GM04504 (cell line): ENCODE measurements around the gene TAAR1.
"Not testable (repeated sequence)": the region's sequence is repeated elsewhere in the genome, so short reads cannot be mapped to it uniquely, and the experiment has no call there.

Experiments used
- DNase-seq: peaks from one replicate; pipeline ENCODE4 v3.0.0-alpha.2; 2012; ENCODE audit warnings: low read depth

The TAAR1 gene

DNA sequence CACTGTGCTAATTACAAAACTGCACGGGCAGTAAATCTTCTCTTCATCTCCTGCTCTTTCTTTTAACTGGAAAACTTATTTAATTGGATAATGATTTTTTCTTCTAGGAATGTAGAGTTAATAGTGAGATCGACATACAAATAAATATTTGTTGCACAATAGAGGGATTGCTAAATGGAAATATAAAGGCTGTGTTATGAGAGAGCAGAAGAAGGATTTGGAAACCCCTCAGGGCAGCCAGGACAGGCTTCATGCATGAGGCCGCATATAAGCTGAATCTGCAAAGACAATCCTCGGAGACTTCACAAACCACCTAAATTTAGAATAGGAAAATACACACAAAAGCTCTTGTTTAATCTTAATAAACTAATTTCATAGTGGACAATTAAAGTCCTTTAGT is 2.9 kb upstream of the TAAR1 start:
- no peak for DNase-seq

DNA sequence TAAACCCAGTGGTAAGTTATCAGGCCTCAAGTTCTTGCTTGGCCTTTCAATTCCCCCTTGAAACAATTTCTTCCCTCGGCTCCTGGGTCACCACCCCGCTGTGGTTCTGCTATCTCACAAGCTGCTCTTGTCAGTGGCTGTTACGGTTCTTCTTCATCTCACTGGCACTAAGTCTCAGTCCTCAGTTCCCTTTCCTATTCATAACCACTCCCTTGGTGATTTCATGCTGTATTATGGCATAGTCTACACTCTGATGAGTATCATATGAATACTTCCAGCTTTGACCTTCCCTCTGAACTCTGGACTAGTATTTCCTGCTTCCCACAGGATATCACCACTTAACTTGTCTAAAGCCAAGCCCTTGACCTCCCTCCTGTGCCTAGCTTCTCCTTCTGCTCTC is 7.9 kb downstream of the TAAR1 start:
- DNase-seq = no peak

GRCh38 chr6:132650429-132650828 is 8.6 kb downstream of the TAAR1 start:
- no peak for DNase-seq

GRCh38 chr6:132648828-132649227 is 10.2 kb downstream of the TAAR1 start:
- DNase-seq = no peak

DNA sequence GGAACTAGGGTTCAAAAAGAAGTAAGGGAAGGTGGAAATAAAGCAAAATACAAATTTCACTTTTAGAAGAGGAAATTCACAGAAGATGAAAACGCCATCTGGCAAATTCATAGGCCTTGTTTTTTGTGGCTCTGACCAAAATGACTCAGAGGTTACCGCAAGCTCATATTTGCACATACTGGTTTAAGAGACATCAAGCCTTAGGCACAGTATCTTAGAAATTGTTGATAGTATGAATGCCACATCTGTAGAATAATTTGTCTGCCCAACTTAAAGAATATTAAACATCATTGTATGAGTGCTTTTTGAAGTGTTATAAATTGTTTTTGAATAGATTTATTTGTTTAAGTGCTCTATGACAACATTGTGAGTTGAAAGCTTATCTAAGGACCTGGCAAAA is 10.6 kb downstream of the TAAR1 start:
- no peak for DNase-seq

GRCh38 chr6:132643547-132643946 is 15.4 kb downstream of the TAAR1 start:
- no peak for DNase-seq

GRCh38 chr6:132637135-132637534 is 21.8 kb downstream of the TAAR1 start:
- DNase-seq = not testable (repeated sequence)

- DNase-seq = not testable (repeated sequence)
Measured at GRCh38 chr6:132635906-132636305, 23.1 kb downstream of the TAAR1 start.

DNA sequence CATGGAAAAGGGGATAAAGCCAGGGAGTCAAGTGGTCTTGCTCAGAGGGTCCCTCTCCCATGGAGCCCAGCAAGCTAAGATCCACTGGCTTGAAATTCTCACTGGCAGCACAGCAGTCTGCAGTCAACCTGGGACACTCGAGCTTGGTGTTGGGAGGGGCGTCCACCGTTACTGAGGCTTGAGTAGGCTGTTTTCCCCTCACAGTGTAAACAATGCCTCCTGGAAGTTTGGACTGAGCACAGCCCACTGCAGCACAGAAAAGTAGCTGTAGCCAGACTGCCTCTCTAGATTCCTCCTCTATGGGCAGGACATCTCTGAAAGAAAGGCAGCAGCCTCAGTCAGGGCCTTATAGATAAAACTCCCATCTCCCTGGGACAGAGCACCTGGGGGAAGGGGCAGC is 23.7 kb downstream of the TAAR1 start:
- DNase-seq = not testable (repeated sequence)

GRCh38 chr6:132634796-132635195 is 24.2 kb downstream of the TAAR1 start:
- no peak for DNase-seq

GRCh38 chr6:132633362-132633761 is 25.6 kb downstream of the TAAR1 start:
- DNase-seq = no peak

DNA sequence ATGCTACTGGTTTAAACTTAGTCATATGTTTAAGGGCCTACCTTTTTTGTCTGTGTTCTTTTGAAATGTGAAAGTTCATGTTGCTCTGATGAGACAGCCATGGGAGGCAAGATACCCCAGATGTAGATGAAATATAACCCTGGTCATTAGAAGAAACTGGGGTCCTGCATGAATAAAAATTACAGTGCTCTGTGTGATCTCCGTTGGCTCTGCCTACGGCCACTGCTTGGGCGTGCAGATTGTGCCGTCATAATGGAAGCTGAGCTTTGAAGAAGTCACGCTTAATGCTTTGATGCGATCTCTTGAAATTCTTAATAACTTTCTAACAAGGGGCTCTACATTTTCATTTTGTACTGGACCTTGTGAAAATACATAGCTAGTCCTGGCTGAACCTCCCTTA is 34.8 kb downstream of the TAAR1 start, which contains the start of gene TAAR2:
TSS of gene TAAR2 (minus strand) at position 101 of the 400 bp plus-strand sequence. CDS start at position 101, 0 bp downstream.
- no peak for DNase-seq

DNA sequence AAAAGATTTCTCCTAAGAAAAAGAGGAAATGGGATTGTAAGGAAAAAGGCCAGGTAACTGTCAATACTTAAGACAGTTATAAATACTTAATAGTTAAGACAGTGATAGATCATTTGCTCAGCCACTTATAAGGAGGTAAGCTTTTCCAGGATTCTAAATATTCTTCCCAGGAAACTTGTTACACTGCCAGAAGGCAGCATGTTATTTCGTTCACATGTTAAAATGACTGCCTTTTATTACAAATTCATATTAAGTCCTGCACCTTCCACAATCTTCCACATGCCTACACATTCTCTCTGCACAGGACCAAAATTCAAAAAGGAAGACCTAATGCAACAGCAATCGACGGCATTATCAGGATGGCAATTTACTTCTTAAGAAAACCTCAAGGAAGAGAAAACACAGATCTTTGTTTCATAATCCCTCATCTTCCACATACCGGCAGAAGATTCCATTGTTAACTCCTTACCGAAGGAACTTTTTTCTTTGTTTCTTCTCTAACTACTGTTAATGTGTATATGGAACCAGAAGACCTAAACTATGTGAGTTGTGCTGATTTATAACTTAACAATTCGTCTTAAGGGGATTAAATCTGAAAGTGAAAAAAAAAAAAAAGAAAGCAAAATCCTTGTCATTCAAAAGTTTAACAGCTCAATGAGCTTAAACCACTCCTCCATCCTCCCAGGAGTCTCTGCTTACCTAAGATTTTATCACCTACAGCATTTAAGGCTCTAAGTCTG is 35.7 kb downstream of the TAAR1 start:
- no peak for DNase-seq

DNA sequence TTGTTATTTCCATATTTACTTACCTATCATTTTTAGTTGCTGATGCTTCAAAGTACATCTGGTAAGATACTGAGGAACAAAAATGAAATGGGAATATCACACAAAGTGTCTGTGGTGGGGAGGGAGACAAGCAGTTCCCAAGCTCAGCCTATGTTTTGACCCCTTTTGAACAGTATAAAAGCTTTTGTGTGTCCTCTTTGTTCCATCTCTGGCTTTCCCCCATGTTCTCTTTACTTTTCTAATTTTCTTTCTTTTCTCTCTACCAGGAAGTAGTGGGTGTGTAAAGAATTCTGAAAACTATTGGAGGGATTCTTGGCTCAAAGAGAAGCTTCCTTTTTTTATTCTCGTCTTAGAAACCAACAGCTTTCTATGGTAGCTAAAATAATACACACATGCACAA is 42.3 kb downstream of the TAAR1 start:
- no peak for DNase-seq

- no peak for DNase-seq
Measured at GRCh38 chr6:132614554-132614953, 44.4 kb downstream of the TAAR1 start.

GRCh38 chr6:132612449-132613108 is 46.4 kb downstream of the TAAR1 start:
- no peak for DNase-seq

GRCh38 chr6:132611616-132612015 is 47.4 kb downstream of the TAAR1 start:
- DNase-seq = no peak

DNA sequence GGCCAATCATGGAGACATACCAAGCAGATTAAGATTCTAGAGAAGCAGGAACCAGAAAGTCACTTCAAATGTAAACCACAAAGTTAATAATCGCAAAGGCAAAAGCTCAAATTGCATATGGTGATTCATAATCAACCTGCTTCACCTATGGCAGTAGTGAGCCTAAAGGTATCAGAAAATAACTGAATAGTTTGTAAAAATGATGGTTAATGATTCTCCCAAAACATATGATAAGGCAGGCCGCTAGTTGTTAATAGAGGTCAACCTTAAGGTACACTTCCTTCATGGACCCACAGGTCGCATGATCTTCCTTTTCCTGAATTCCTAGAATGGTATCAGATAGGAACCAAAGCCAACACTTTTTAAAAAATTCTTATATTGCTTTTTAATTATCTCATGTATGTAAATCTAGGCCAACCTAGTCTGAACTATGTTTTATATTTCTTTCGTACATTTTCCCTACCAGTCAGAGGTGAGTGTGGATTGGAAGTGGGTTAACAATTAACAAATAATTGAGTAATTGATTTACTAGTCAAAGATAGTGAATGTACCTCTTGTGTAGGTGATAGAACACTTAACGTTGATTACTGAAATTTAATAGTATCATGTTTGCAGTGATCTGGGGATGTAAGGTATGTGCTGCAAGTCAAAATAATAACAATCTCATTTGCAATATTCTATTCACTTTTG is 51.3 kb downstream of the TAAR1 start:
- DNase-seq = no peak

- no peak for DNase-seq
Measured at GRCh38 chr6:132604635-132605152, 54.3 kb downstream of the TAAR1 start.

GRCh38 chr6:132600900-132601299 is 58.1 kb downstream of the TAAR1 start:
- DNase-seq = not testable (repeated sequence)

DNA sequence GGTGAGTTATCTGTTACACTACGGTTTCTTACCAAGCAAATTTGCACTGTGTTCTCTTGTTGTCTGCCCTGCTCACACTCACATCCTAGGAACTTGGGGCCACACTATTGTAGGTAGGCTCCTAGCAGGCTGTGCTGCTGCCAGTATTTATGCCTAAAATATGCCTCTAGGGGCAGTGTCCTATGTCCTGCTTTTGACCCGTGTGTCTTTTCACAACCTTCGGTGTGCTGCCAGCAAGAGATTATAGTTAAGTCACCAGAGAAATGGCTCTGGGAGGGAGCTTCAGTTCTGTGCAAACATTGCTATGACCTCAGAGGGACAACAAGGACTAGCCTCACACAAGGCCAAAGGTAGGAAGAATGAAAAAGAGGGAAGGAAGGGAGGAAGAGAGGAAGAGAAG is 60.5 kb downstream of the TAAR1 start:
- no peak for DNase-seq

GRCh38 chr6:132596201-132596600 is 62.8 kb downstream of the TAAR1 start:
- DNase-seq = no peak
